Measurements from ENCODE around the gene GPR27. TPM values are rescaled to one million over a fixed set of nuclear protein-coding genes. Genes with fewer than 3 reads are reported as not detected.

The GPR27 gene
- total and polyA plus RNA-seq, 2 experiments from 2014 or later: 2.9 to 3.1 TPM

DNA sequence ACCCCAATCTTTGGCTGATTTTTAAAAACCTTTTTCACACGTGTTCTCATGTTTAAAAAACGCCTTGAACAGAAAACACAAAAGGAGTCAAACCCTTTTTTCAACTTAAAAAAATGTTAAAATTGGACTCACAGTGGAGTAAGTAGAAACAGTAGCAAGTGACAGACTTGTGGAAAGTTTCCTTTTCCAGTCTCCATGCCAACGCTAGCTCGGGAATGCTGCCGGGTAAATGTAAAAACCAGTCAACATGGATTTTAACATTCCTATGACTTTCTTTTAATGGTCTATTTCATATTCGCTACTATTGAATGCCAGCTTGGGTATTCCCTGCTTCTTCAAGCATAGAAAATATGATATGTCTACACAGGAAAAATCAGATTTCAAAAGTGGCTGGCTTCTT lies 32.9 kb downstream of the GPR27 start:
- H3K36me3 ChIP-seq (replicated peaks; ENCODE audit: insufficient read depth, low read depth): no peaks in the 10 kb centered on the region
- H2AFZ ChIP-seq: no peak overlapping the region
- H4K20me1 ChIP-seq (ENCODE audit: insufficient read depth, poor library complexity, severe bottlenecking): no peaks in the 10 kb centered on the region
- peaks cover 6% of the 10 kb centered on the region for H3K4me1 ChIP-seq (ENCODE audit: insufficient read depth)
- DNase-seq (ENCODE audit: low spot score): no peak
- no peaks in the 10 kb centered on the region for H3K9me3 ChIP-seq (ENCODE audit: low read depth)
- peaks cover 68% of the 10 kb centered on the region for H3K27me3 ChIP-seq
- H3K79me2 ChIP-seq: no peaks in the 10 kb centered on the region
- TF ChIP-seq EZH2phosphoT487 (IDR thresholded peaks at IDR 0.05; ENCODE audit: low read depth, severe bottlenecking, unreplicated experiment): no peak
- no peak for TF ChIP-seq EZH2 (IDR thresholded peaks at IDR 0.05; ENCODE audit: borderline replicate concordance)
- TF ChIP-seq, protein P1, sequence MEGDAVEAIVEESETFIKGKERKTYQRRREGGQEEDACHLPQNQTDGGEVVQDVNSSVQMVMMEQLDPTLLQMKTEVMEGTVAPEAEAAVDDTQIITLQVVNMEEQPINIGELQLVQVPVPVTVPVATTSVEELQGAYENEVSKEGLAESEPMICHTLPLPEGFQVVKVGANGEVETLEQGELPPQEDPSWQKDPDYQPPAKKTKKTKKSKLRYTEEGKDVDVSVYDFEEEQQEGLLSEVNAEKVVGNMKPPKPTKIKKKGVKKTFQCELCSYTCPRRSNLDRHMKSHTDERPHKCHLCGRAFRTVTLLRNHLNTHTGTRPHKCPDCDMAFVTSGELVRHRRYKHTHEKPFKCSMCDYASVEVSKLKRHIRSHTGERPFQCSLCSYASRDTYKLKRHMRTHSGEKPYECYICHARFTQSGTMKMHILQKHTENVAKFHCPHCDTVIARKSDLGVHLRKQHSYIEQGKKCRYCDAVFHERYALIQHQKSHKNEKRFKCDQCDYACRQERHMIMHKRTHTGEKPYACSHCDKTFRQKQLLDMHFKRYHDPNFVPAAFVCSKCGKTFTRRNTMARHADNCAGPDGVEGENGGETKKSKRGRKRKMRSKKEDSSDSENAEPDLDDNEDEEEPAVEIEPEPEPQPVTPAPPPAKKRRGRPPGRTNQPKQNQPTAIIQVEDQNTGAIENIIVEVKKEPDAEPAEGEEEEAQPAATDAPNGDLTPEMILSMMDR (IDR thresholded peaks at IDR 0.05; ENCODE audit: poor library complexity): no peak
- no peak overlapping the region for H3K4me2 ChIP-seq
- H3K4me3 ChIP-seq: no peak overlapping the region
- no peaks in the 10 kb centered on the region for H3K9me2 ChIP-seq (replicated peaks; ENCODE audit: insufficient read depth)
- WGBS (ENCODE audit: low lambda C conversion rate, missing lambda C conversion rate): 66% methylated on average over 6 of the region's 6 CpGs
- no peak overlapping the region for H3K27ac ChIP-seq

DNA sequence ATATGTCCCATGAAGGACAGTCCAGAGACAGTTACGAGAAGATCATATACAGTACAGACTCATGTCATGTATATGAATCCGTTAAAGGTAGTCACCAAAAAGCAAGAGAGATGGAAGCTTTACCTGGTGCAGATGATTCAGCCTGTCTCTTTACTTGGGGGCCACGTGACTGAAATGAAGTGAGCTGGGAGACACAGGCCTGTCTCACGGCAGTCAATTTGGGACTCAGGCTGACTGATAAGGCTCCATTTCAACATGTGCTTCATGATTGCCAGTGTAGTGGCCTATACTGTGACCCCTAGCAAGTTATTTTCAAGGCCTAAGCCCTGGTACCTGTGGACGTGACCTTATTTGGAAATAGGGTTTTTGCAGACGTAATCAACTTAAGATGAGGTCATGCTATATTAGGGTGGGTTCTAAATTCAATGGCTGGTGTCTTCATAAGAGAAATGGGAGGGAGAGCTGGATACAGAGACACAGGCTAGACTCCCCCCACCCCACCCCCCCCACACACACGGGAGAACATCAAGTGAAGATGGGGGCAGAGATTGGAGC lies 34.3 kb downstream of the GPR27 start:
- 83% methylated on average over 6 of the region's 7 CpGs for WGBS (ENCODE audit: low lambda C conversion rate, missing lambda C conversion rate)
- no peak overlapping the region for H3K4me2 ChIP-seq

DNA sequence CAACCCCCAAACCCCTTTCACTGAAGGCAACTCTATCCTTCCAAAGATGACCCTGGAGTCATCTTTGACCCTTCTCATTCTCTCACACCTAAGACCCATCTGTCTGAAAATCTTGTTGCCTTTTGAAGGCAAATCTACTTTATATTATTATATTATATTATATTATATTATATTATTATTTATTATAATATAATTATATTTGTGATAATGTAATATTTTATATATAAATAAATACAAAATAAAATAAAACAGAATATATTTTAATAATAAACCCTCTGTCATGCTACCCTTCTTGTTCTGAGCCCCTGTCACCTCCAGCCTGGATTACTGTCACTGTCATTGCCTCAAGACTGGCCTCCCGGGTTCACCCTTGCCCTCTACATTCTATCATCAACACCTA lies 36.3 kb downstream of the GPR27 start:
- Histone ChIP-seq H3K4me3 (no peak overlapping the region), H3K27me3 (peaks cover 48% of the 10 kb centered on the region), H3K4me2 (no peak overlapping the region), H4K20me1 (ENCODE audit: insufficient read depth, poor library complexity, severe bottlenecking) (no peaks in the 10 kb centered on the region), H3K36me3 (replicated peaks; ENCODE audit: insufficient read depth, low read depth) (no peaks in the 10 kb centered on the region), H3K27ac (no peak overlapping the region), H3K4me1 (ENCODE audit: insufficient read depth) (no peaks in the 10 kb centered on the region), H2AFZ (no peak overlapping the region), H3K79me2 (no peaks in the 10 kb centered on the region), H3K9me2 (replicated peaks; ENCODE audit: insufficient read depth) (no peaks in the 10 kb centered on the region), H3K9me3 (ENCODE audit: low read depth) (no peaks in the 10 kb centered on the region)
- WGBS (ENCODE audit: low lambda C conversion rate, missing lambda C conversion rate): 76% methylated on average over 1 of the region's 1 CpG
- no peak for DNase-seq (ENCODE audit: low spot score)
- TF ChIP-seq, protein P1 (IDR thresholded peaks at IDR 0.05; ENCODE audit: poor library complexity): no peak
- TF ChIP-seq EZH2phosphoT487 (IDR thresholded peaks at IDR 0.05; ENCODE audit: low read depth, severe bottlenecking, unreplicated experiment): no peak
- TF ChIP-seq EZH2 (IDR thresholded peaks at IDR 0.05; ENCODE audit: borderline replicate concordance): no peak

More for the DNA sequence above, 34.3 kb downstream of the GPR27 start:
- no peak overlapping the region for H2AFZ ChIP-seq
- peaks cover 6% of the 10 kb centered on the region for H3K4me1 ChIP-seq (ENCODE audit: insufficient read depth)
- no peak overlapping the region for H3K27ac ChIP-seq
- no peaks in the 10 kb centered on the region for H4K20me1 ChIP-seq (ENCODE audit: insufficient read depth, poor library complexity, severe bottlenecking)
- TF ChIP-seq EZH2phosphoT487 (IDR thresholded peaks at IDR 0.05; ENCODE audit: low read depth, severe bottlenecking, unreplicated experiment) (no peak), EZH2 (IDR thresholded peaks at IDR 0.05; ENCODE audit: borderline replicate concordance) (no peak)
- TF ChIP-seq, protein P1 (IDR thresholded peaks at IDR 0.05; ENCODE audit: poor library complexity): no peak
- H3K27me3 ChIP-seq: peaks cover 54% of the 10 kb centered on the region
- no peak overlapping the region for H3K4me3 ChIP-seq
- no peaks in the 10 kb centered on the region for H3K9me3 ChIP-seq (ENCODE audit: low read depth)
- H3K36me3 ChIP-seq (replicated peaks; ENCODE audit: insufficient read depth, low read depth): no peaks in the 10 kb centered on the region
- no peaks in the 10 kb centered on the region for H3K9me2 ChIP-seq (replicated peaks; ENCODE audit: insufficient read depth)
- DNase-seq (ENCODE audit: low spot score): no peak
- no peaks in the 10 kb centered on the region for H3K79me2 ChIP-seq

Data from hepatocyte (in vitro differentiated cells).